ENCODE results near the gene PAQR9.

- TF ChIP-seq POLR2A (IDR thresholded peaks at IDR 0.05; ENCODE audit: low read depth, low read length) (no peak), TAF1 (IDR thresholded peaks at IDR 0.05; ENCODE audit: borderline replicate concordance, low read depth, low read length) (no peak)
Observed at GRCh38 chr3:142950972-142951371, 12.5 kb downstream of the PAQR9 start.
